ENCODE results near the gene C21orf91. TPM values are rescaled to one million over a fixed set of nuclear protein-coding genes. Genes with fewer than 3 reads are reported as not detected.

Gene C21orf91
- total RNA-seq, 1 donor from 2014 or later: 21.4 TPM

DNA sequence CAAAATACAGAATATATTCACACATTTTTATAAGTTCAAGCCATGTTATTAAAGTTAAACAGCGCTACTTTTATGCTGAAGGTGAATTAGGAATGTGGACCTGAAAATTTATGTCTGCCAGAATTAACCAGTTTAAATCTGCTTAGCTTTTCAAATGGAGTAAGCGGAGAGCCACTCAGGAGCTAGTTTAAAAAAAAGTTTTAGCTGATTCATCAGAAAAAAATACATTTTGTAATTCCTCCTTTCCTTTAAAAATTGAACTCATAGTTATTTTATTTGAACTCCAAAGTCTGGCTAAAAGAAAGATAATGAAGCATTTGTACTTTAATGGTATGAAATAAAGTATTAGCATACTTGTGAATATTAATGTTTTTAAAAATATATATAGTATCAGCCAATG, 21.2 kb downstream of the C21orf91 start:
- DNase-seq: no peak

DNA sequence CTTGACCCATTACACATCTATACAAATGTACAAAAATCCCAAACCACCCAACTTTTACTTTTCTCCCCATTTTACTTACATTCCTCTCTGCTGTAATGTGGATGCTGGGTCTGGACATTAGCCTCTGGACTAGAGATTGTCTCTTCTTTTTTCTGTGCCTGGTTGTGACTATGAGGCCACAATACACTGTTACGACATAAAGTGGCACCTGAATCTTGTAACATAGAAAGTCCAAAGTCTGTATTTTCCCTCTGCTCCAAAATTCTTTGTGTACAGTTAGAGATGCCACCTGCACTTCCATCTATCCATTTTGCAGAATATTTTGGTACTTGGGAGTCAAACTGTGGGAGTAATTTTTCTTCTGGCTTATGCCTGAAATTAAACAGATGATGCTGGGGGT, 22.7 kb downstream of the C21orf91 start:
- DNase-seq: no peak

- no peak for DNase-seq
These were observed 23.1 kb downstream of the C21orf91 start for GRCh38 chr21:17796037-17796403.

- no peak for DNase-seq
These were observed 23.8 kb downstream of the C21orf91 start for GRCh38 chr21:17795146-17796036.

- DNase-seq: no peak
These were observed 24.5 kb downstream of the C21orf91 start for GRCh38 chr21:17794518-17795145.

DNA sequence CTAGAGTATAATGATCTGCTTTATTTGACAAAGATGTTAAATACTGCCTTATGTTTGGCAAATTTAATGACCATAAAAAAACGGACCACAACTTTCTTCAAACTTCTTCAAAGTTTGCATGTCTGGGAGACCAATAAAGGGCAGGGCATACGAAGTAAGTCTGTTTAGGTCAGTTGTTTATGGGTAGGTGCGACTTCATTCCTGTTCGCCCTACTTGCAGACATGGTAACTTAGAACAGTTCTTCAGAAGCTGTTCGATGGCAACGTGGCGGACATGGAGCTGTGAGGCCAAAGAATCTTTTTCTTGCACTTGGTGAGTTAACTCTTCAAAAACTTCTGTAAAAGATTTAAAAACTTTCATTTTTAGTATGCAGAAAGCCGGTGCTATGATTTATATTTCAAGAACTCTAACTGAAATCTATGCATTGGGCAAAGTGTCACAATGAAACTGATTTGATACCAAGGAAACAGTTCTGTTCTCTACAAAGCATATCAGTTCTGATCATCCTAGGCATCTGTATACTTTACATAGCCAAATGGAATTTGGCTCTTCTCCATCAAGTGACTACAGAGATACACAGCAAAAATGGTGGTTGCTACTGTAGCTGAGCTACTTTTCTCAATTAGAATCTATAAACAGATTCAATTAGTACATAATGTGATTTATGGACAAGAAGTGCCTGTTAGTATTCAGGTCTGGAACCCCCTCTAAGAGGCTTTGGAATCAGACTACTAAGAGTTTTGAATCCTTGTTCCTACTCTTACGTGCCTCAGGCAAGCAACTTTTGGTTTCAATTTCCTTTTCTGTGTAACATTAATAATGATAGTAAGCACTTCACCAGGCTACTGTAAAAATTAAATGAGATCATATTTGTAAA, 25.7 kb downstream of the C21orf91 start:
- no peak for DNase-seq

- DNase-seq: no peak
These were observed 29.5 kb downstream of the C21orf91 start for GRCh38 chr21:17789656-17790055.

DNA sequence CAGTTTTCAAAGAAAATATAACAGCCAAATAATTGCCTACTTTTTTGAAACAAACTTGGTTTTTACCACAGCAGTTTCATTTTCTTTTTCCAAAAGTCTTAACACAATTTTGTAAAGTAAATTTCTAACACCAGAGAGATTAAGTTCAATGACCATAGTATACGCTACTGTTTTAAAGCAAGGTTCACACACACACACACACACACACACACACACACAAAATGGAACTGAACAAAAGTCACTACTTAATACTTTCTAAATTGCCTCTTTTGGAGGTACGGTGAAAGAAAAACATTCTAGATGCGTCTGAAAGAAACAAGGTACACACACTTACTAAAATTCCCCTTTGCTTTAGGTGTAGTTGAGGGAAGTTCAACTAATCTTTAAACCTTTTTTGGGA, 30.1 kb downstream of the C21orf91 start:
- no peak for DNase-seq

- no peak for DNase-seq
These were observed 32.3 kb downstream of the C21orf91 start for GRCh38 chr21:17786851-17787181.

- no peak for DNase-seq
These were observed 32.9 kb downstream of the C21orf91 start for GRCh38 chr21:17786071-17786850.

DNA sequence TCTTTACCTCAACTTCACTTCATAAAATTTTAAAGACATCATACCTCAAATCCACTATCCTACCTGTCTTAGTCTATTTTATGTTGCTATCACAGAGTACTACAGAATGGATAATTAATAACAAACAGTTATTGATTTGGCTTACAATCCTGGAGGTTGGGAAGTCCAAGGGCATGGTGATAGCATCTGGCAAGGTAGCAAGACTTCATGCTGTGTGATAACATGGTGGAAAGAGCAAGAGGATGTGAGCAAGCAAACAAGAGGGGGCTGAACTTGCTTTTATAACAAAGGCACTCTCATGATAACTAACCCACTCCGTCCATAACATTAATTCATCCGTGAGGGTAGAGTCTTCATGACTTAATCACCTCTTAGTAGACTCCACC, 33.8 kb downstream of the C21orf91 start:
- no peak for DNase-seq

- no peak for DNase-seq
These were observed 34.4 kb downstream of the C21orf91 start for GRCh38 chr21:17784604-17785402.

- DNase-seq: no peak
These were observed 35.0 kb downstream of the C21orf91 start for GRCh38 chr21:17784180-17784598.

DNA sequence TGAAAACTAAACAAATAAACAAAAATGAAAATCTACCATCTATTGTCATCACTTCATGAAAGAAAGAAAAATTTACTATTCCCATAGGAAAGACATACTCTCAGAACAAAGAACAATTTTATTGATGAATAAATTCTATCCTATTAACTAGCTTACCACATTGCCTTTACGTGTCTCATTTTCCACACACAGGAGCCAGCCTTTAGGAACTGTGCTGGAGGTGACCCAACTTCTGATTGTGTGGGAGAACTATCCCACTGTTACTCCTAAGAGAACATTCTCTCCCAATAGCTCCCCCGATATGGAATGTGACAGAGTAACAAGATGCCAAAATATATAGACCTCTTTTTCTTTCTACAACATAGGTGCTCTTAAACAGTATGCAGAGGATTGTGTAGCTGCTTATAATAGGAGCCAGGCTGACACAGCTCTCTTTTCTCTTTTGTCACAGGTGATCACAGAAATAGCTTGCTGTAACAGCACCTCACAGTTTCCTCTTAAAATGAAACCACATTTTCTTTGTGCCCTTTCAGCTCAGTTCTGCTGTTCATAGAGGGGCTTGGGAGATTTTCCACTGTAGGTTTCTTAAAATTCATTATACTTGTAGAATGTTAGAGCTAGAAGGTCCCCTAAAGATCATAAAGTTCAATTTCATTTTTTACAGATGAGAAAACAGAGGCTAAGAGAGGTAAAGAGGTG, 35.5 kb downstream of the C21orf91 start:
- DNase-seq: peak; percentile 34

DNA sequence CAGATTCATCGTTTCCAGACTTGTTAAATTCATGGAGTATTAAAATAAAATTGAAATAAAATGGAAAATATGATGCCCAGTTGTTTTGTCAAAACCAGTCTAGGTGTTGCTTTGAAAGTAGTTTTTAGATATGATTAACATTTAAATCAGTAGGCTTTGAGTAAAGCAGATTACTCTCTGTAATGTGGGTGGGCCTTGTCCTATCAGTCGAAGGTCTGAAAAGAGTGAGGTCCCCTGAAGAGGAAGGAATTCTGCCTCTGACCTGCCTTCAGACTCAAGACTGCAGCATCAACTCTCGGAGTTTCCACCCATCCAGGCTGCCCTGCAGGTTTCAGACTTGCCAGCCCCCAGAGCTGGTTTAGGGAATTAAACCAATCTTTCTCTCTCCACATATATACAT, 36.2 kb downstream of the C21orf91 start:
- DNase-seq: no peak

DNA sequence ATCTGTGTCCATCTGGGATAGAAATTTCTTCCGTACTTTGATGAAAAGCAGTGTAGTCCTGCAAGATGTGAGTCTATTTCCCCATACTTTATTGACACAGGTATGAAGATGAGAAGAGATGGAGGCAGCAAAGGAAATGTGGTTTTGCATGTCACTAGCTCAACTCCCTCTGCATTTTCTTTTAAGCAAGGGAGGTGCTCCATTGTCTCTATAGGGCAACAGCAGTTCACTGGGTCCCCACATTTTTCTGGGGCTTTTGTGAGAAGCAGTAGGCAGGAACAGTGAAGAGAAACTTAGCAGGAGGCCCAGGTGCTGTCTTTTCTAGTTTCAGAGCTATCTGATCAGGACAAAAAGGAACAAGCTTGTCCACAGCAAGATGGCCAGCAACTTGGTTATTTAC, 37.1 kb downstream of the C21orf91 start:
- DNase-seq: no peak

- no peak for DNase-seq
These were observed 37.6 kb downstream of the C21orf91 start for GRCh38 chr21:17781524-17781923.

DNA sequence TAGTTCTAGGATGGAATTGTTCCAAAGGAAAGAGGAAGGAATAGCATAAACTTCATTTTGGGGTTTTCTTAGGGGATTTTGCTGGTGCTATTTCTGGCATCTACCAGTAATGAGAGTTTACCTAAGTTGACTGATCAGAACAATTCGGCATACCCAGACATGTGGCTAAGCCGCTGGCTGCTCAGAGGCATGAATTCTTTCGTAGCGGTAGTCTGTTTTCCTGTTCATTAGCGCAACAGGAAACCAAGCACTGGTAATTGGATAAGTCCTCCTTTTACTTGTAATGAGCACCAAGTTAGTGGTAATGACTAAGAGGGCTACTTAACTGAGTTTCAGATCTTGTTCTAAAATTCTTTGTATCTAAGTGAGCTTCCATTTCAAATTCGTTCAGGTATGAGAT, 38.6 kb downstream of the C21orf91 start:
- no peak for DNase-seq

- no peak for DNase-seq
These were observed 39.2 kb downstream of the C21orf91 start for GRCh38 chr21:17779980-17780379.

GRCh38 chr21:17779496-17779895, 39.7 kb downstream of the C21orf91 start:
- no peak for DNase-seq

Data from skin of body (tissue), 2 donors.